H1 (cell line): Measurements from ENCODE around the gene ZSWIM7. TPM values are rescaled to one million over a fixed set of nuclear protein-coding genes. Genes with fewer than 3 reads are reported as not detected.

ENCODE experiments used
- ASH2L ChIP-seq: fragments of 200-600, 300-600 bp; sonication (generic); IDR thresholded peaks from one replicate; pipeline ENCODE4 v1.7.1; 2017; ENCODE audit warnings: low read length
- CHD1 ChIP-seq: IDR thresholded peaks from 2 replicates; pipeline ENCODE4 v1.6.1; 2012; ENCODE audit warnings: low read depth, low read length, improper control_type of control experiment
- CHD2 ChIP-seq: IDR thresholded peaks from 2 replicates; pipeline ENCODE4 v1.6.1; 2012; ENCODE audit warnings: low read length, improper control_type of control experiment
- HDAC6 ChIP-seq: IDR thresholded peaks from one replicate; pipeline ENCODE4 v1.7.1; 2012; ENCODE audit warnings: low read depth, mild to moderate bottlenecking, inconsistent platforms, low read length, moderate library complexity
- JUN ChIP-seq: IDR thresholded peaks from 2 replicates; pipeline ENCODE4 v1.6.1; 2011; ENCODE audit warnings: low read depth, mild to moderate bottlenecking, improper control_type of control experiment, low read length
- SRF ChIP-seq: IDR thresholded peaks from 2 replicates; pipeline ENCODE4 v1.6.1; 2011; ENCODE audit warnings: mild to moderate bottlenecking, low read depth, low read length, moderate library complexity
- polyA plus RNA-seq, 7 experiments: library from polyadenylated mRNA; depleted of rRNA in 3 of 7; stranded (reverse) in 5 of 7; unstranded in 2 of 7; fragments of >200 nt in 5 of 7; fragments of 200-250 nt in 2 of 7; gene quantifications; 1 replicate in 5 of 7; 2 replicates in 1 of 7; 4 replicates in 1 of 7; pipeline versions ENCODE4 v1.2.1 to v1.2.3, GENCODE V29; 2011 to 2013; ENCODE audit warnings: missing spikeins in 2 of 7, mixed read lengths in 2 of 7
- total RNA-seq: library from RNA; stranded (reverse); fragmentation: NEBNext Ultra II Directional; extraction: Animal tissue kit (Norgen Biotek cat#: 25700); gene quantifications from 2 replicates; pipeline ENCODE4 v1.2.1, GENCODE V29; 2021

Gene ZSWIM7
- total and polyA plus RNA-seq, 2 of the 8 experiments (the other 6 are each of a cell fraction or from before 2014, with no cell fraction given): 39.3 to 57.7 TPM

DNA sequence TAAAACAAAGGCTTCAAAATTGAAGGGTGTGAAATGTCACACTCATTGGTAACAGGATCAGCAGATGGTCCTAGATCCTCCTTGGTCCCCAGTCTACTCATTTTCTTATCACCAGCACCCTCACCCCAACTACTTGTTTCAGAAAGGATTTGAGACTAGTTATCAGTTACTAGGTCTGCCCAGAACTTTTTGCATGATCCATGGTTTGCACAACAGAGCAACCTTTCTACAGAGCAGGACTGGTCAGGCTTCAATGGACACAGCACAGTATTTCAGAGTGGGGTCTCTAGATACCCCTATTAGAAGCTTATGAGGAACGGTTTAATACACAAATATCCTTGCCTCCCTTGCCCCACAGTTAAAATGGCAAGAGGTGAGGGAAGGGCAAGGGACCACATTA, 25.7 kb upstream of the ZSWIM7 start (continued):
- TF ChIP-seq SRF (no peak), ASH2L (no peak), CHD1 (no peak), CHD2 (no peak), HDAC6 (no peak), JUN (no peak)
